DND-41 (cell line): ENCODE results near the gene MRO.

ENCODE experiments used
- CTCF ChIP-seq: IDR thresholded peaks from 2 replicates; pipeline ENCODE4 v1.5.1; 2012; ENCODE audit warnings: borderline replicate concordance, low read length, moderate library complexity, mild to moderate bottlenecking; ENCODE audit not compliant: poor library complexity, severe bottlenecking; ENCODE audit errors: extremely low read depth
- EZH2 ChIP-seq: IDR thresholded peaks from 3 replicates; pipeline ENCODE4 v1.6.1; 2012; ENCODE audit warnings: borderline replicate concordance, low read depth, mild to moderate bottlenecking, moderate library complexity, low read length, inconsistent platforms; ENCODE audit not compliant: severe bottlenecking

DNA sequence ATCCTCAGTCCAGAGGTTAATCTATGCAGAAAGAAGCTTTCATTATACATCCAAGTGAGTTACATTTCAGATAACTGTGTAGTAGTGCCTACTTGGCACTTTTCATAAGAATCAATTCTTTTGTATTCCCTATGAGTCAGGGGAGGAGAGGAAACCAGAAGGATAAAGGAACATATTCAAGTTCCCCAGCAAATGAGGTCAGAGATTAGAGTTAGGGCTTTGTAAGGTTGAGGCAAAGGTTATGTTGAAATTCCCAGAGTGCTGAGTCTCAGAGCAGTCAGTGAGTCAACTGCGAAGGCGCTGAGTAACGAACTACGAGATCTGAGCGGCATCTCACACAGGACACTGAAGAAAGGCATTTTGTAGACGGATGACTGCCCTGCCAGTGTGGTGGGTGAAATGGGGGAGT, 34.1 kb upstream of the MRO start:
- no peak for TF ChIP-seq CTCF
- no peak for TF ChIP-seq EZH2
